Vagina (tissue), 2 donors: ENCODE results near the gene TMEM135.

Experiments
- CTCF ChIP-seq, 3 experiments: fragments of 450-650 bp in 2 of 3; fragments of 200-600 bp in 1 of 3; sonication (generic) in 1 of 3; IDR thresholded peaks; one replicate each; pipeline ENCODE4 v1.5.1; 2017 to 2019; ENCODE audit warnings: antibody characterized with exemption in 3 of 3, mild to moderate bottlenecking in 2 of 3, moderate library complexity in 2 of 3
- POLR2A ChIP-seq, 2 donors: fragments of 450-650 bp; IDR thresholded peaks; one replicate each; pipeline ENCODE4 v1.6.1; 2017; ENCODE audit warnings: antibody characterized with exemption in 2 of 2, mild to moderate bottlenecking in 2 of 2, moderate library complexity in 2 of 2
- POLR2AphosphoS5 ChIP-seq, 2 donors: sonication (generic); formaldehyde crosslinking; IDR thresholded peaks; one replicate each; pipeline ENCODE4 v1.9.0; 2017; ENCODE audit warnings: antibody characterized with exemption in 2 of 2, mild to moderate bottlenecking in 2 of 2, low read depth in 1 of 2; ENCODE audit not compliant: insufficient read depth in 1 of 2

DNA sequence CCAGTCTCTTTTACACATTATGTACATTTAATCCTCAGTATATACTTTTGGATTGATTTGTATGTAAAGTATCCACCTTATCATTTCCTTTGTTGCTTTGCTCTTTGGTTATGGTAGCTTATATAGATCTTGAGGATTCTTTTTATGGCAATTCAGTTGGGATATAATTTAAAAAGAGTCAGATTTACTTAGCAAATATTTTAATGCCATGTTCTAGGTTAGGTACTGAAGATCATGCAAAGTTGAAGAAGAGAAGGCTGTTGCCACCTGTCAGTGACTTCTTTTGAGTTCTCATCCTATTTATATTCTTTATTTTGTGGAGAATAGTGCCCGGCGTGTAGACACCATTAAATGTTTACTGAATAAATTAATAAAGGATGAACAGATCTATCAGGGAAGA is 279.7 kb downstream of the TMEM135 start:
- TF ChIP-seq CTCF (IDR thresholded peaks at IDR 0.05) = no peak
- TF ChIP-seq POLR2AphosphoS5 (IDR thresholded peaks at IDR 0.05; ENCODE audit: insufficient read depth in 1 of 2, low read depth in 1 of 2) = no peak
- TF ChIP-seq POLR2A (IDR thresholded peaks at IDR 0.05) = no peak
